BE2C (cell line): ENCODE measurements around the gene RCAN2.

Source experiments
- DNase-seq: peaks from one replicate; pipeline ENCODE4 v3.0.0-alpha.2; 2020
- H3K27me3 ChIP-seq: fragments of 250-450 bp; sonication (Bioruptor Pico); 2 replicates; pipeline ENCODE4 v1.5.1; 2020; ENCODE audit warnings: mild to moderate bottlenecking
- H3K36me3 ChIP-seq: fragments of 250-450 bp; sonication (Bioruptor Pico); 2 replicates; pipeline ENCODE4 v1.5.1; 2020; ENCODE audit warnings: mild to moderate bottlenecking
- H3K4me1 ChIP-seq: fragments of 250-450 bp; sonication (Bioruptor Pico); 2 replicates; pipeline ENCODE4 v1.5.1; 2020
- H3K4me3 ChIP-seq: 2 replicates; pipeline ENCODE4 v1.5.1; 2011; ENCODE audit warnings: low read depth, low read length
- H3K9me3 ChIP-seq: fragments of 250-450 bp; sonication (Bioruptor Pico); 2 replicates; pipeline ENCODE4 v1.5.1; 2020
- CTCF ChIP-seq: IDR thresholded peaks from 2 replicates; pipeline ENCODE4 v1.5.1; 2012; ENCODE audit warnings: mild to moderate bottlenecking, low read depth, low read length

RCAN2 gene

GRCh38 chr6:46215777-46216176 is 275.5 kb downstream of the RCAN2 start:
- no peaks in the 10 kb centered on the region for H3K9me3 ChIP-seq
- H3K27me3 ChIP-seq = no peaks in the 10 kb centered on the region
- no peaks in the 10 kb centered on the region for H3K36me3 ChIP-seq
- no peak for TF ChIP-seq CTCF
- H3K4me3 ChIP-seq = no peak overlapping the region
- H3K4me1 ChIP-seq = no peaks in the 10 kb centered on the region
- DNase-seq = no peak

DNA sequence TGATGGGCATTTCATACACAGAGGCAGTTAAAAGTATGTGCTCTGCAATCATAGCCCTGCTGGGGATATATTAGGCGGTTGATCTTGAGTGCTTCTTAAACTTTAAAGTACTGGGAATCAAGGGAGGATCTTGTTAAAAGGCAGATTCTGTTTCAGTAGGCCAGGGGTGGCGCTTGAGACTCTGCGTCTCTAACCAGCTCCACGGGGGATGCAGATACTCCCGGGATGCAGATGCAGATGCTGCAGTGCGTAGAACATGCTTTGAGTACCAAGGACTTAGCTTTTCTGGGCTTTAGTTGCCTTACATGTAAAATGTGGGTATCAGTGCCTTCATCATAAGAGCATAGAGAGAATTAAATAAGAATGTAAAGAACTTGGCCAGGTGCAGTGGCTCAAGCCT is 276.0 kb downstream of the RCAN2 start:
- TF ChIP-seq CTCF = no peak
- DNase-seq = no peak
- H3K9me3 ChIP-seq = no peaks in the 10 kb centered on the region
- no peaks in the 10 kb centered on the region for H3K4me1 ChIP-seq
- no peaks in the 10 kb centered on the region for H3K36me3 ChIP-seq
- no peak overlapping the region for H3K4me3 ChIP-seq
- H3K27me3 ChIP-seq = no peaks in the 10 kb centered on the region

- Histone ChIP-seq H3K36me3 (no peaks in the 10 kb centered on the region), H3K27me3 (no peaks in the 10 kb centered on the region), H3K4me1 (no peaks in the 10 kb centered on the region), H3K9me3 (no peaks in the 10 kb centered on the region), H3K4me3 (no peak overlapping the region)
- TF ChIP-seq CTCF = no peak
- no peak for DNase-seq
Observed at GRCh38 chr6:46211917-46212316, 279.3 kb downstream of the RCAN2 start.

DNA sequence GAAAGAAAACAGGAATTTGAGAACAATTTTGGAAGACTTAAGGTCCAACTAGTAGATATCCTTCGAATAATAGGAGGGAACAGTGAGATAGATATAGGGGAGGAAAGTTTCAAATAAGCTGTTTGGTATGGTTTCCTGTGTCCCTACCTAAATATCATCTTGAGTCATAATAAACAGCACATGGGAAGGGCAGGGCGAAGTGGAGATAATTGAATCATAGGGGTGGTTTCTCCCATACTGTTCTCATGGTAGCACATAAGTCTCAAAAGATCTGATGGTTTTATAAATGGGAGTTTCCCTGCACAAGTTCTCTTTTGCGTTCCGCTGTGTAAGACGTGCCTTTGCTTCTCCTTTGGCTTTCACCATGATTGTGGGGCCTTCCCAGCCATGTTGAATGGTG is 281.0 kb downstream of the RCAN2 start:
- Histone ChIP-seq H3K36me3 (no peaks in the 10 kb centered on the region), H3K27me3 (no peaks in the 10 kb centered on the region), H3K9me3 (no peaks in the 10 kb centered on the region; the same call in 1 of the 2 replicates), H3K4me1 (no peaks in the 10 kb centered on the region), H3K4me3 (no peak overlapping the region)
- DNase-seq = no peak
- no peak for TF ChIP-seq CTCF

GRCh38 chr6:46208303-46208702 is 282.9 kb downstream of the RCAN2 start:
- H3K9me3 ChIP-seq = no peaks in the 10 kb centered on the region; the same call in 1 of the 2 replicates
- H3K36me3 ChIP-seq = no peaks in the 10 kb centered on the region
- TF ChIP-seq CTCF = no peak

DNA sequence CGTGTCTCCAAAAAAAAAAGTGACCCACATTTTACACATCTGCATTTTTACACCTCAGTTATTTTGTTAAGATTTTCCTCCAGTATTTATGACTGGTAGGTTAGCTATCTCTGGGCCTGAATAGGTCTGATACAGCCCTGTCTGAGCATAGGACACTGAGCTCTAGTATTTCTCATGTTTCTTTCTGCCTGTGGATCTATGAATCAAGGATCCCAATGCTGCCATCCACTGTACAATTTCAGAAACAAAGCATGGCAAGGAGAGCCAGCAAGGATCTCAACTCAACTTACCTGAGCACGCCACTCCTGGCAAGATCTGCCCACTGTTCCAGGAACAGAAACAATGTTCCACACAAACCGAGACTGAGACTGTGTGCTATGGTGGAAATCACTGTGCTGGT is 284.1 kb downstream of the RCAN2 start:
- Histone ChIP-seq H3K4me3 (no peak overlapping the region), H3K4me1 (no peaks in the 10 kb centered on the region), H3K27me3 (no peaks in the 10 kb centered on the region), H3K9me3 (no peaks in the 10 kb centered on the region; the same call in 1 of the 2 replicates), H3K36me3 (no peaks in the 10 kb centered on the region)
- TF ChIP-seq CTCF = no peak
- no peak for DNase-seq

More at GRCh38 chr6:46208303-46208702, 282.9 kb downstream of the RCAN2 start:
- Histone ChIP-seq H3K4me1 (no peaks in the 10 kb centered on the region), H3K27me3 (no peaks in the 10 kb centered on the region), H3K4me3 (no peak overlapping the region)
- DNase-seq = no peak
